AG09319 (cell line): ENCODE measurements around the gene HLA-DQB2.

Source experiments
- DNase-seq: peaks from one replicate; pipeline ENCODE4 v3.0.0-alpha.2; 2010; ENCODE audit warnings: low read depth; ENCODE audit errors: extremely low read depth
- TF ChIP-seq, protein P1 (sequence below): IDR thresholded peaks from 2 replicates; pipeline ENCODE4 v1.5.1; 2011; ENCODE audit warnings: low read depth, mild to moderate bottlenecking, inconsistent platforms, low read length, moderate library complexity

HLA-DQB2 gene

DNA sequence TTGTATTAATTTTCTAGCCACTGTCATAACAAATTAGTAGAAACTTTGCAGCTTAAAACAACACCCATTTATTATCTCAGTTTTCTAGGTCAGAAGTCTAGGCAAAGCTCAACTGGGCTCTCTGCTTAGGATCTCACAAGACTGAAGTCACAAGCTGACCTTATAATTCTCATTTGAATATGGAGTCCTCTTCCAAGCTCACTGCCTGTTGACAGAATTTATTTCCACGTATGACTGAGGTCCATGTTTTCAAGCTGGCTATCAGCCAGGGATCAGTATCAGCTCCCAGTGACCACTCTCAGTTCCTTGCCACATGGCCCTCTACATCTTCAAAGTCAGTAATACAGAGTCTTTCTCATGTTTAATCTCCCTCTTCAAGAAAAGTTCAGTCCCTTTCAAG lies 11.7 kb upstream of the HLA-DQB2 start:
- no peak for DNase-seq
- TF ChIP-seq, protein P1, sequence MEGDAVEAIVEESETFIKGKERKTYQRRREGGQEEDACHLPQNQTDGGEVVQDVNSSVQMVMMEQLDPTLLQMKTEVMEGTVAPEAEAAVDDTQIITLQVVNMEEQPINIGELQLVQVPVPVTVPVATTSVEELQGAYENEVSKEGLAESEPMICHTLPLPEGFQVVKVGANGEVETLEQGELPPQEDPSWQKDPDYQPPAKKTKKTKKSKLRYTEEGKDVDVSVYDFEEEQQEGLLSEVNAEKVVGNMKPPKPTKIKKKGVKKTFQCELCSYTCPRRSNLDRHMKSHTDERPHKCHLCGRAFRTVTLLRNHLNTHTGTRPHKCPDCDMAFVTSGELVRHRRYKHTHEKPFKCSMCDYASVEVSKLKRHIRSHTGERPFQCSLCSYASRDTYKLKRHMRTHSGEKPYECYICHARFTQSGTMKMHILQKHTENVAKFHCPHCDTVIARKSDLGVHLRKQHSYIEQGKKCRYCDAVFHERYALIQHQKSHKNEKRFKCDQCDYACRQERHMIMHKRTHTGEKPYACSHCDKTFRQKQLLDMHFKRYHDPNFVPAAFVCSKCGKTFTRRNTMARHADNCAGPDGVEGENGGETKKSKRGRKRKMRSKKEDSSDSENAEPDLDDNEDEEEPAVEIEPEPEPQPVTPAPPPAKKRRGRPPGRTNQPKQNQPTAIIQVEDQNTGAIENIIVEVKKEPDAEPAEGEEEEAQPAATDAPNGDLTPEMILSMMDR: no peak

- TF ChIP-seq, protein P1: no peak
- DNase-seq: no peak
Measured at GRCh38 chr6:32774426-32774825, 11.1 kb upstream of the HLA-DQB2 start.

DNA sequence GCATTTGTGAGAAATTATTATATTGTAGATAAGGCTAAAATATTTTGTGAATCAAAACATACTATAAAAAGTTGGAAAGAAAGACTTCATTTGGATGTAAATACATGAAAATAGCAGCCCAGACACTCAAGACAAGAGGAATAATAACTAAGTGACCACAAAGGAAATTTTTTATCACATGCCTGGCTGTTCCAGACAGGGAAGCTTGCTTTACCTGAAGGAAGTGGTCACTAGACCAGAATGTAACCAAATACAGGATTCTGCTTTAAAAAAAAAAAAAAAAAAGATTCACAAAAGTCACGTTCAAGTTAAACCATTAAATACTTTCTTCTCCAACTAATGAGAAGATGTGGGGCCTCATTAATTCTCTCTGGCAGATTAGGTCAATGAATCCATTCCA lies 9.3 kb upstream of the HLA-DQB2 start:
- TF ChIP-seq, protein P1: no peak
- DNase-seq: no peak

- TF ChIP-seq, protein P1: no peak
- no peak for DNase-seq
Measured at GRCh38 chr6:32764048-32764447, 716 bp upstream of the HLA-DQB2 start.

- TF ChIP-seq, protein P1: no peak
Measured at GRCh38 chr6:32761548-32761947, 1.8 kb downstream of the HLA-DQB2 start.

GRCh38 chr6:32761072-32761471 lies 2.3 kb downstream of the HLA-DQB2 start:
- no peak for DNase-seq

More at GRCh38 chr6:32761548-32761947, 1.8 kb downstream of the HLA-DQB2 start:
- DNase-seq: no peak

DNA sequence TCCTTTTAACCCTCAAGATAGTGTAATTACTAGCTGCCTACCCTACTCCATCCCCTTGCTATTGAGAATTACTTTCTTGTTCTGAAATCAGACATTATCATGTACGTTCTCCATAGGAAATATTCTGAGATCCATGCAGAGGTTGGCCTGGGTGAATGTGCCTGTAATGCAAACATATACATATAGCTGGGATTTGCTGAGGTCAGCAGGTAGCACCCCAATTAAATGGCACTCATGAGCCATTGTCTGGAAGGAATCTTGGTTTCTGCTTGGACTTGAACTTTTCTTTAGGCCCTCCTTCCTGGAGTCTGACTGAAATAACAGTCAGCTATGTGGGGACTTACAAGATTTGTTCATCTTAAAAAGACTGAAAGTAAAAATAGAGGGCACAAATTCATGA lies 3.7 kb downstream of the HLA-DQB2 start:
- TF ChIP-seq, protein P1: no peak
- no peak for DNase-seq

More at GRCh38 chr6:32761072-32761471, 2.3 kb downstream of the HLA-DQB2 start:
- TF ChIP-seq, protein P1: no peak
